ENCODE measurements around the gene STXBP6.

GRCh38 chr14:24976602-24977001 lies 73.3 kb downstream of the STXBP6 start:
- no peak for TF ChIP-seq TCF7L2 (IDR thresholded peaks at IDR 0.05; ENCODE audit: low read depth, low read length)
- TF ChIP-seq CTCF (IDR thresholded peaks at IDR 0.05): no peak
- TF ChIP-seq, protein P1, sequence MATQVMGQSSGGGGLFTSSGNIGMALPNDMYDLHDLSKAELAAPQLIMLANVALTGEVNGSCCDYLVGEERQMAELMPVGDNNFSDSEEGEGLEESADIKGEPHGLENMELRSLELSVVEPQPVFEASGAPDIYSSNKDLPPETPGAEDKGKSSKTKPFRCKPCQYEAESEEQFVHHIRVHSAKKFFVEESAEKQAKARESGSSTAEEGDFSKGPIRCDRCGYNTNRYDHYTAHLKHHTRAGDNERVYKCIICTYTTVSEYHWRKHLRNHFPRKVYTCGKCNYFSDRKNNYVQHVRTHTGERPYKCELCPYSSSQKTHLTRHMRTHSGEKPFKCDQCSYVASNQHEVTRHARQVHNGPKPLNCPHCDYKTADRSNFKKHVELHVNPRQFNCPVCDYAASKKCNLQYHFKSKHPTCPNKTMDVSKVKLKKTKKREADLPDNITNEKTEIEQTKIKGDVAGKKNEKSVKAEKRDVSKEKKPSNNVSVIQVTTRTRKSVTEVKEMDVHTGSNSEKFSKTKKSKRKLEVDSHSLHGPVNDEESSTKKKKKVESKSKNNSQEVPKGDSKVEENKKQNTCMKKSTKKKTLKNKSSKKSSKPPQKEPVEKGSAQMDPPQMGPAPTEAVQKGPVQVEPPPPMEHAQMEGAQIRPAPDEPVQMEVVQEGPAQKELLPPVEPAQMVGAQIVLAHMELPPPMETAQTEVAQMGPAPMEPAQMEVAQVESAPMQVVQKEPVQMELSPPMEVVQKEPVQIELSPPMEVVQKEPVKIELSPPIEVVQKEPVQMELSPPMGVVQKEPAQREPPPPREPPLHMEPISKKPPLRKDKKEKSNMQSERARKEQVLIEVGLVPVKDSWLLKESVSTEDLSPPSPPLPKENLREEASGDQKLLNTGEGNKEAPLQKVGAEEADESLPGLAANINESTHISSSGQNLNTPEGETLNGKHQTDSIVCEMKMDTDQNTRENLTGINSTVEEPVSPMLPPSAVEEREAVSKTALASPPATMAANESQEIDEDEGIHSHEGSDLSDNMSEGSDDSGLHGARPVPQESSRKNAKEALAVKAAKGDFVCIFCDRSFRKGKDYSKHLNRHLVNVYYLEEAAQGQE (IDR thresholded peaks at IDR 0.05; ENCODE audit: insufficient read depth in 1 of 2, low read depth in 2 of 2, low read length in 1 of 2): no peak
